OCI-M1 (cell line): ENCODE results near the gene HNF4A.
"Not testable (repeated sequence)": the region's sequence is repeated elsewhere in the genome, so short reads cannot be mapped to it uniquely, and the experiment has no call there.

ENCODE experiments used
- DNase-seq: peaks from one replicate; lab custom pipeline; 2025; lab: John Stamatoyannopoulos, UW

HNF4A gene

GRCh38 chr20:44471481-44471882, 116.0 kb downstream of the HNF4A start:
- DNase-seq: peak; percentile 50

- not testable (repeated sequence) for DNase-seq
Measured at GRCh38 chr20:44472283-44472682, 116.8 kb downstream of the HNF4A start.

- DNase-seq: no peak
Measured at GRCh38 chr20:44475372-44475693, 119.8 kb downstream of the HNF4A start.

GRCh38 chr20:44475694-44476560, 120.4 kb downstream of the HNF4A start, which contains the start of gene TTPAL:
Gene TTPAL (plus strand): TSS chr20:44475874. CDS start chr20:44480000, 4,126 bp downstream.
- peak; percentile 92 for DNase-seq

- no peak for DNase-seq
Measured at GRCh38 chr20:44477151-44477550, 121.7 kb downstream of the HNF4A start.

- no peak for DNase-seq
Measured at GRCh38 chr20:44478206-44478605, 122.7 kb downstream of the HNF4A start.

GRCh38 chr20:44479643-44480042, 124.1 kb downstream of the HNF4A start:
- DNase-seq: no peak

GRCh38 chr20:44480097-44480496, 124.6 kb downstream of the HNF4A start:
- no peak for DNase-seq

- no peak for DNase-seq
Measured at GRCh38 chr20:44481719-44482416, 126.4 kb downstream of the HNF4A start.

- DNase-seq: no peak
Measured at GRCh38 chr20:44483112-44483511, 127.6 kb downstream of the HNF4A start.
